Colonic mucosa (tissue), 4 donors: ENCODE measurements around the gene CBX8. TPM values are rescaled to one million over a fixed set of nuclear protein-coding genes. Genes with fewer than 3 reads are reported as not detected.

Experiments
- DNase-seq: peaks from one replicate; pipeline ENCODE4 v3.0.0-alpha.2; 2020
- H3K27ac ChIP-seq: fragments of 200-600 bp; one replicate; pipeline ENCODE4 v1.8.0; 2021
- H3K27me3 ChIP-seq: fragments of 200-600 bp; one replicate; pipeline ENCODE4 v1.8.0; 2021
- H3K36me3 ChIP-seq: fragments of 200-600 bp; one replicate; pipeline ENCODE4 v1.8.0; 2021
- H3K4me1 ChIP-seq: fragments of 200-600 bp; one replicate; pipeline ENCODE4 v1.8.0; 2021; ENCODE audit warnings: mild to moderate bottlenecking
- H3K4me3 ChIP-seq: fragments of 200-600 bp; one replicate; pipeline ENCODE4 v1.8.0; 2021
- H3K9ac ChIP-seq, 2 donors: one replicate each; pipeline ENCODE4 v1.7.0; 2013; ENCODE audit warnings: control low read depth in 2 of 2, low read depth in 2 of 2, low read length in 2 of 2
- H3K9me3 ChIP-seq: fragments of 200-600 bp; one replicate; pipeline ENCODE4 v1.8.0; 2021
- intact Hi-C: fragments of 100-400 bp; cut with DNase I; formaldehyde crosslinking; loops from one replicate; pipeline ENCODE4 v1.14.1; 2022
- total RNA-seq, 2 donors: library from RNA; stranded (reverse); fragmentation: NEBNext Ultra II Directional in 1 of 2; extraction: Animal tissue kit (Norgen Biotek cat#: 25700) in 1 of 2; gene quantifications; one replicate each; pipeline ENCODE4 v1.2.1, GENCODE V29; 2021
- TF ChIP-seq, protein P1 (sequence below): fragments of 200-600 bp; IDR thresholded peaks from one replicate; pipeline ENCODE4 v1.8.0; 2022; ENCODE audit warnings: antibody characterized with exemption, mild to moderate bottlenecking
- donor health status: healthy.
- donor health status: DM: no; HTN: no; CAD: no.
- donor health status: DM: no; HTN: no; CAD: no.

Gene CBX8
- total RNA-seq, 2 donors from 2014 or later = 5.0 to 8.1 TPM

DNA sequence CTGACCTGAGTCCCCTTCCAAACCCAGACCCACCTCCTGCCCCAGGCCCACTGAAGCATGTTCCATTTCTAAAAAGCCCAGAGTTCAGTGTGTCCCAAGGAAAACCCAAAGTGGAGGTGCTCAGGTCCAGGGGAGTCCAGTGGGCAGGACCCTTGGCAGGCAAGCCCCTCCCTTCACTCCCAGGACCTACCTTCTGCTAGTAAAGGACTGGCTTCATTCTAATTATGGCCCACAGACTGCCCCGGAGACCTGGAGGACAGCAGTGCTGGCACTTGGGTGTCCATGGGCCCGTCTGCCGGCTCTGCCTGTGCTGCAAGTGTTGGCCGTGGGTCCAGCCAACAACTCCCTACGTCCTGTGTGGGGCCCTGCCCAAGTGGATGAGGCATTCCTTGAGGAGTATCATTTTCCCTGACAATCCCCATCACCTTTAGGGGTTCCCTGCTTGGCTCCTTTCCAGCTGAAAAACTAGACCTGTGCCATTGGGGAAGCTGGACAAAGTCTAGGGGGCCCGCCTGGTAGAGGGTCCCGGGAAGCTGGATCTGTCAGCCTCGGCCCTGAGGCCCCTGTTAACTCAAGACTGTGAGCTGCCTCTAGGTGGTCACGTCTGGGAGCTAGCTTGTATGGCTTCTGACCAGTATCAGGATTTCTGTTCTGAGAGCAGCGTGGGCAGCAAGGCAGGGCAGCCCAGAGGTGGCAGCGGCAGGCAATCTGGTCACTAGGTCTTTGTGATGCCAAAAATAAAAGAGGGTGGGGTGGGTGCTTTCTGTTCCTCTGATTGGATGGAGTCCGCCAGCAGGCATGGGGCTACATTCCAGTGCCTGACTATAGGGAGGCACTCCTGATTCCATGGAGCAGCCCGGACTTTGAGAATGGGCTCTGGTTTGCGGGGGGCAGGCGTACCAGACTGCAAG is 10.7 kb downstream of the CBX8 start:
- intact Hi-C loops = no loop called here
- Histone ChIP-seq H3K9me3 (no peaks in the 10 kb centered on the region), H3K4me3 (no peak overlapping the region), H3K4me1 (peaks cover 8% of the 10 kb centered on the region), H3K36me3 (no peaks in the 10 kb centered on the region), H3K9ac (no peak overlapping the region), H3K27me3 (peaks cover 35% of the 10 kb centered on the region), H3K27ac (no peak overlapping the region)
- TF ChIP-seq, protein P1, sequence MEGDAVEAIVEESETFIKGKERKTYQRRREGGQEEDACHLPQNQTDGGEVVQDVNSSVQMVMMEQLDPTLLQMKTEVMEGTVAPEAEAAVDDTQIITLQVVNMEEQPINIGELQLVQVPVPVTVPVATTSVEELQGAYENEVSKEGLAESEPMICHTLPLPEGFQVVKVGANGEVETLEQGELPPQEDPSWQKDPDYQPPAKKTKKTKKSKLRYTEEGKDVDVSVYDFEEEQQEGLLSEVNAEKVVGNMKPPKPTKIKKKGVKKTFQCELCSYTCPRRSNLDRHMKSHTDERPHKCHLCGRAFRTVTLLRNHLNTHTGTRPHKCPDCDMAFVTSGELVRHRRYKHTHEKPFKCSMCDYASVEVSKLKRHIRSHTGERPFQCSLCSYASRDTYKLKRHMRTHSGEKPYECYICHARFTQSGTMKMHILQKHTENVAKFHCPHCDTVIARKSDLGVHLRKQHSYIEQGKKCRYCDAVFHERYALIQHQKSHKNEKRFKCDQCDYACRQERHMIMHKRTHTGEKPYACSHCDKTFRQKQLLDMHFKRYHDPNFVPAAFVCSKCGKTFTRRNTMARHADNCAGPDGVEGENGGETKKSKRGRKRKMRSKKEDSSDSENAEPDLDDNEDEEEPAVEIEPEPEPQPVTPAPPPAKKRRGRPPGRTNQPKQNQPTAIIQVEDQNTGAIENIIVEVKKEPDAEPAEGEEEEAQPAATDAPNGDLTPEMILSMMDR = no peak
- no peak for DNase-seq

DNA sequence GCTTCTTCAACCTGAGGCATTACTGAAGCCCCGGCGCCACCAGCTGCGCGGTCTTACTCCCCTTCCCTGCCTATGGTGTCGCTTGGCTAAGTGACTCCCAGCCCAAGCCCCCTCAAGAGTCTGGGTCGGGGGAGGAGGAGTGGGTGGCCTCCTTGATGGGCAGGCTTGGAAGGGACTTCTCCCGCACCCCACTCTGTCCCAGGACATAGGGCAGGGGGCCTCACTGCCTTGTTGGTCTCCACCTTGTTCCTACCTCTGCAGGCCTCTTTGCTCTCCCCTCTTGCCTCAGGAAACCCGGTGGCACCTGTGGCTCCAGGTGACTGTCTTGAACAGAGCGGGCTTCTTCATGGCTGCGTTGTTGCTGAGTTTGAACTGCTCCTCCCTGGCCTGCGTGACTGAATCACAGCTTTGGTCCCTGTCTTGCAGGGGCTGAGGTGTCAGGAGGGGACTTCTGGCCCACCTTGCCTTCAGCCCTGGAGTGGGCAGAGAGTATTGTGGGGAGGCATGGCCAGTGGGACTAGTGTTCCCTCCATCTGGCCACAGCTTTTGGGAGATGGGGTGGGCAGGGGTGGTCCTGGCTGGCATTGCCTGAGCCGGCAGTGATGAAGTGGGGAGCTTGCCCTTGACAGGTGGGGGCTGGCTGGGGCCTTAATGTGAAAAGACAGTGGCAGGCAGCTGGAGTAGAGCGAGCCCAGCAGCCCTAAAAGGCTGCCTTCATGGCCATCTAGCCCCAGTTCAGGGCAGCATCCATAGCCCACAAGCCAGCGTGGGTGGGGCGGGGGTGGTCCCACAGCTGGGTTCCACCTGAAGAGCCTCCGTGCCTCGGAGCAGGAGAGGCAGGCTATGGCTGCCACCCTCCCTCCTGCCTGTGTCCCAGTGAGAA is 11.6 kb downstream of the CBX8 start:
- DNase-seq = no peak
- Histone ChIP-seq H3K4me1 (peaks cover 7% of the 10 kb centered on the region), H3K27ac (no peak overlapping the region), H3K9ac (no peak overlapping the region), H3K36me3 (no peaks in the 10 kb centered on the region), H3K27me3 (peaks cover 26% of the 10 kb centered on the region), H3K4me3 (no peak overlapping the region), H3K9me3 (no peaks in the 10 kb centered on the region)
- TF ChIP-seq, protein P1 = no peak
- intact Hi-C loops = no loop called here

DNA sequence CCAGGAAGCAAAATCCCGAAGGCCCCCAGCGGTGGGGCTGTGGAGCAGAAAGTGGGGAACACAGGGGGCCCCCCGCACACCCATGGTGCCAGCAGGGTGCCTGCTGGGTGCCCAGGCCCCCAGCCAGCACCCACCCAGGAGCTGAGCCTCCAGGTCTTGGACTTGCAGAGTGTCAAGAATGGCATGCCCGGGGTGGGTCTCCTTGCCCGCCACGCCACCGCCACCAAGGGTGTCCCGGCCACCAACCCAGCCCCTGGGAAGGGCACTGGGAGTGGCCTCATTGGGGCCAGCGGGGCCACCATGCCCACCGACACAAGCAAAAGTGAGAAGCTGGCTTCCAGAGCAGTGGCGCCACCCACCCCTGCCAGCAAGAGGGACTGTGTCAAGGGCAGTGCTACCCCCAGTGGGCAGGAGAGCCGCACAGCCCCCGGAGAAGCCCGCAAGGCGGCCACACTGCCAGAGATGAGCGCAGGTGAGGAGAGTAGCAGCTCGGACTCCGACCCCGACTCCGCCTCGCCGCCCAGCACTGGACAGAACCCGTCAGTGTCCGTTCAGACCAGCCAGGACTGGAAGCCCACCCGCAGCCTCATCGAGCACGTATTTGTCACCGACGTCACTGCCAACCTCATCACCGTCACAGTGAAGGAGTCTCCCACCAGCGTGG is 12.4 kb downstream of the CBX8 start:
- no peak overlapping the region for H3K9ac ChIP-seq
- no peak overlapping the region for H3K27ac ChIP-seq
- H3K27me3 ChIP-seq = peaks cover 18% of the 10 kb centered on the region
- H3K36me3 ChIP-seq = no peaks in the 10 kb centered on the region
- no peaks in the 10 kb centered on the region for H3K4me1 ChIP-seq
- DNase-seq = no peak
- TF ChIP-seq, protein P1 = no peak
- H3K9me3 ChIP-seq = no peaks in the 10 kb centered on the region
- H3K4me3 ChIP-seq = no peak overlapping the region
- intact Hi-C loops = no loop called here

DNA sequence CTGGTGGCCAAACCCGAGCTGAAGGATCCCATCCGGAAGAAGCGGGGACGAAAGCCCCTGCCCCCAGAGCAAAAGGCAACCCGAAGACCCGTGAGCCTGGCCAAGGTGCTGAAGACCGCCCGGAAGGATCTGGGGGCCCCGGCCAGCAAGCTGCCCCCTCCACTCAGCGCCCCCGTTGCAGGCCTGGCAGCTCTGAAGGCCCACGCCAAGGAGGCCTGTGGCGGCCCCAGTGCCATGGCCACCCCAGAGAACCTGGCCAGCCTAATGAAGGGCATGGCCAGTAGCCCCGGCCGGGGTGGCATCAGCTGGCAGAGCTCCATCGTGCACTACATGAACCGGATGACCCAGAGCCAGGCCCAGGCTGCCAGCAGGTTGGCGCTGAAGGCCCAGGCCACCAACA is 13.0 kb downstream of the CBX8 start:
- H3K27me3 ChIP-seq = peaks cover 18% of the 10 kb centered on the region
- H3K9me3 ChIP-seq = no peaks in the 10 kb centered on the region
- no peak overlapping the region for H3K27ac ChIP-seq
- no peaks in the 10 kb centered on the region for H3K36me3 ChIP-seq
- TF ChIP-seq, protein P1 = no peak
- H3K4me3 ChIP-seq = no peak overlapping the region
- DNase-seq = no peak
- no peak overlapping the region for H3K9ac ChIP-seq
- peaks cover under 1% of the 10 kb centered on the region for H3K4me1 ChIP-seq
- intact Hi-C loops = no loop called here
